DMS 273 (cell line): ENCODE measurements around the gene CDC5L.

Experiments used
- DNase-seq: peaks from one replicate; lab custom pipeline; 2025; ENCODE audit not compliant: unreplicated experiment; lab: John Stamatoyannopoulos, UW

CDC5L gene

GRCh38 chr6:44495036-44495901 lies 107.8 kb downstream of the CDC5L start:
- no peak for DNase-seq

GRCh38 chr6:44496665-44497369 lies 109.3 kb downstream of the CDC5L start:
- no peak for DNase-seq

- no peak for DNase-seq
Measured at GRCh38 chr6:44497807-44498206, 110.3 kb downstream of the CDC5L start.

- DNase-seq, result no peak
Measured at GRCh38 chr6:44498436-44498835, 110.9 kb downstream of the CDC5L start.

- no peak for DNase-seq
Measured at GRCh38 chr6:44499609-44500008, 112.1 kb downstream of the CDC5L start.
